Fibroblast of lung (primary cell): ENCODE data around the gene NEK5. TPM values are rescaled to one million over a fixed set of nuclear protein-coding genes. Genes with fewer than 3 reads are reported as not detected.

Source experiments
- DNase-seq, 2 donors: peaks; one replicate each; pipeline versions ENCODE4 v3.0.0 to v3.0.0-alpha.2; 2010; ENCODE audit warnings: low read depth in 2 of 2
- H2AFZ ChIP-seq: 2 replicates; pipeline ENCODE4 v1.5.1; 2012; ENCODE audit warnings: low read length, control low read depth, inconsistent platforms
- H3K27ac ChIP-seq: 2 replicates; pipeline ENCODE4 v1.5.1; 2011; ENCODE audit warnings: low read length, control low read depth; ENCODE audit not compliant: insufficient read depth
- H3K27me3 ChIP-seq: 2 replicates; pipeline ENCODE4 v1.5.1; 2011; ENCODE audit warnings: mild to moderate bottlenecking, low read length; ENCODE audit not compliant: control insufficient read depth, insufficient read depth
- H3K36me3 ChIP-seq: 2 replicates; pipeline ENCODE4 v1.5.1; 2011; ENCODE audit warnings: low read length; ENCODE audit not compliant: control insufficient read depth, insufficient read depth
- H3K4me1 ChIP-seq: 2 replicates; pipeline ENCODE4 v1.5.1; 2011; ENCODE audit warnings: low read length; ENCODE audit not compliant: control insufficient read depth, insufficient read depth; ENCODE audit errors: extremely low read depth
- H3K4me2 ChIP-seq: 2 replicates; pipeline ENCODE4 v1.5.1; 2011; ENCODE audit warnings: low read length, control low read depth; ENCODE audit not compliant: insufficient read depth; ENCODE audit errors: extremely low read depth
- H3K4me3 ChIP-seq, 4 experiments: fragments of 200-600 bp in 1 of 4; sonication (generic) in 1 of 4; replicated peaks in 1 of 4; 2 replicates each; pipeline ENCODE4 v1.5.1; 2011 to 2016; ENCODE audit warnings: low read length in 4 of 4, low read depth in 3 of 4, mild to moderate bottlenecking in 3 of 4, control low read depth in 2 of 4, inconsistent platforms in 1 of 4, mixed read lengths in 1 of 4; ENCODE audit not compliant: insufficient read depth in 1 of 4; ENCODE audit errors: control extremely low read depth in 1 of 4
- H3K79me2 ChIP-seq: 2 replicates; pipeline ENCODE4 v1.5.1; 2012; ENCODE audit warnings: mild to moderate bottlenecking, low read length, inconsistent platforms; ENCODE audit not compliant: control insufficient read depth, insufficient read depth
- H3K9ac ChIP-seq: 2 replicates; pipeline ENCODE4 v1.5.1; 2011; ENCODE audit warnings: mild to moderate bottlenecking, low read length, control low read depth; ENCODE audit not compliant: insufficient read depth
- H3K9me3 ChIP-seq: 2 replicates; pipeline ENCODE4 v1.5.1; 2012; ENCODE audit warnings: low read depth, low read length; ENCODE audit not compliant: control insufficient read depth, insufficient read depth
- H4K20me1 ChIP-seq: 2 replicates; pipeline ENCODE4 v1.5.1; 2011; ENCODE audit warnings: low read length; ENCODE audit not compliant: control insufficient read depth, insufficient read depth; ENCODE audit errors: extremely low read depth
- EZH2 ChIP-seq: IDR thresholded peaks from 2 replicates; pipeline ENCODE4 v1.5.1; 2012; ENCODE audit warnings: low read length, control low read depth, mild to moderate bottlenecking; ENCODE audit errors: missing control alignments
- polyA plus RNA-seq, 2 donors: library from polyadenylated mRNA; depleted of rRNA in 1 of 2; stranded (reverse) in 1 of 2; unstranded in 1 of 2; fragments of >200 nt; gene quantifications; 2 replicates each; pipeline ENCODE4 v1.2.1, GENCODE V29; 2011 to 2012; ENCODE audit warnings: missing spikeins in 1 of 2
- total RNA-seq: library from RNA; depleted of rRNA; stranded (reverse); fragments of >200 nt; gene quantifications from 2 replicates; pipeline ENCODE4 v1.2.1, GENCODE V29; 2014
- TF ChIP-seq, protein P1 (sequence below), 2 donors: IDR thresholded peaks in 1 of 2; conservative IDR thresholded peaks in 1 of 2; 1 replicate in 1 of 2; 2 replicates in 1 of 2; pipeline ENCODE4 v1.5.1; 2011 to 2012; ENCODE audit warnings: low read length in 2 of 2, control low read depth in 1 of 2, inconsistent platforms in 1 of 2, low read depth in 1 of 2, mild to moderate bottlenecking in 1 of 2

Gene NEK5
- total and polyA plus RNA-seq, 2 donors (not counting 1 experiment from before 2014, with no cell fraction given): under 0.01 to 0.03 TPM

DNA sequence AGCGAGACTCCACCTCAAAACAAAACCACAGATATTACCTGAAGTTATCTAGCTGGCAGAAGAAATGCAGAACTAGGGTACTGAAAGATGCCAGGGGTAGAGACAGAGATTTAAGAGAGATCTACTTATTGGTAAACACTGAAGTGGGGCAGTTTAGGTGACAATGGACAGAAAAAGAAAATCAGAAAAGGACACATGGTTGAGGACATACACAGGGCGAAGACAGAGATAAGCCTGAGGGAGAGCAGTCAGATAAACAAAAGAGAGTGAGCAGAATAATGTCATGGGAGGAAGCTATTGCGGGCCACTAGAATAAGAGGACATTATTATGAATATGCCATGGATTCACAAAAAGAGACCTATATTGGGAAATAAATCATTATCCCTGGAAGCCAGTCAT lies 3.3 kb downstream of the NEK5 start:
- Histone ChIP-seq H3K9me3 (no peaks in the 10 kb centered on the region), H3K4me1 (peaks cover 3% of the 10 kb centered on the region), H3K79me2 (no peaks in the 10 kb centered on the region), H3K4me2 (no peak overlapping the region), H3K36me3 (no peaks in the 10 kb centered on the region), H3K27ac (no peak overlapping the region), H4K20me1 (no peaks in the 10 kb centered on the region), H3K4me3 (no peak overlapping the region), H2AFZ (no peak overlapping the region), H3K27me3 (no peaks in the 10 kb centered on the region), H3K9ac (no peak overlapping the region)
- DNase-seq: no peak
- TF ChIP-seq, protein P1, sequence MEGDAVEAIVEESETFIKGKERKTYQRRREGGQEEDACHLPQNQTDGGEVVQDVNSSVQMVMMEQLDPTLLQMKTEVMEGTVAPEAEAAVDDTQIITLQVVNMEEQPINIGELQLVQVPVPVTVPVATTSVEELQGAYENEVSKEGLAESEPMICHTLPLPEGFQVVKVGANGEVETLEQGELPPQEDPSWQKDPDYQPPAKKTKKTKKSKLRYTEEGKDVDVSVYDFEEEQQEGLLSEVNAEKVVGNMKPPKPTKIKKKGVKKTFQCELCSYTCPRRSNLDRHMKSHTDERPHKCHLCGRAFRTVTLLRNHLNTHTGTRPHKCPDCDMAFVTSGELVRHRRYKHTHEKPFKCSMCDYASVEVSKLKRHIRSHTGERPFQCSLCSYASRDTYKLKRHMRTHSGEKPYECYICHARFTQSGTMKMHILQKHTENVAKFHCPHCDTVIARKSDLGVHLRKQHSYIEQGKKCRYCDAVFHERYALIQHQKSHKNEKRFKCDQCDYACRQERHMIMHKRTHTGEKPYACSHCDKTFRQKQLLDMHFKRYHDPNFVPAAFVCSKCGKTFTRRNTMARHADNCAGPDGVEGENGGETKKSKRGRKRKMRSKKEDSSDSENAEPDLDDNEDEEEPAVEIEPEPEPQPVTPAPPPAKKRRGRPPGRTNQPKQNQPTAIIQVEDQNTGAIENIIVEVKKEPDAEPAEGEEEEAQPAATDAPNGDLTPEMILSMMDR (conservative IDR thresholded peaks at IDR 0.05 in 1 of 2, IDR thresholded peaks at IDR 0.05 in 1 of 2; ENCODE audit: low read depth in 1 of 2, low read length in 2 of 2): no peak
- TF ChIP-seq EZH2: no peak

DNA sequence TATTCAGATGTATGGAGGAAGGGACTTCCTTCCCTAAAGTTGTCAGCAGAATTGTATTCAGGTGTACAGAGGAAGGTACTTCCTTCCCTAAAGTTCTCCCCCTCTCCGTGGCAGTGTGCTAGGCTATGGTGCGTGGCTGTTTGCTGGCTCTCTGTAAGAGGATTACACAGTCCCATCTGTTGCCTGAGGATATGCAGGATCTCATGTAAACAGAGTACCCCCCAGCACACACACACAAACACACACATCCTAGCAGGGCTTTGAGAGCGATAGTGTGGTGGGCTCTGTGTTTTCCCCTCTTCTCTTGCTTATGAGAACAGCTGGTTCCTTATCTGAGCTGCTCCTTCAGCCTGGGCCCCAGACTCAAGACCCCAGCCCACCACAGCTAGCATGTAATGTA lies 10.3 kb downstream of the NEK5 start:
- TF ChIP-seq, protein P1 (conservative IDR thresholded peaks at IDR 0.05 in 1 of 2, IDR thresholded peaks at IDR 0.05 in 1 of 2; ENCODE audit: low read depth in 1 of 2, low read length in 2 of 2): no peak
- no peak for TF ChIP-seq EZH2
- Histone ChIP-seq H3K36me3 (no peaks in the 10 kb centered on the region), H3K79me2 (no peaks in the 10 kb centered on the region), H4K20me1 (no peaks in the 10 kb centered on the region), H2AFZ (no peak overlapping the region), H3K4me1 (no peaks in the 10 kb centered on the region), H3K4me2 (no peak overlapping the region), H3K9me3 (no peaks in the 10 kb centered on the region), H3K4me3 (no peak overlapping the region), H3K27me3 (no peaks in the 10 kb centered on the region), H3K27ac (no peak overlapping the region), H3K9ac (no peak overlapping the region)
- DNase-seq: no peak

DNA sequence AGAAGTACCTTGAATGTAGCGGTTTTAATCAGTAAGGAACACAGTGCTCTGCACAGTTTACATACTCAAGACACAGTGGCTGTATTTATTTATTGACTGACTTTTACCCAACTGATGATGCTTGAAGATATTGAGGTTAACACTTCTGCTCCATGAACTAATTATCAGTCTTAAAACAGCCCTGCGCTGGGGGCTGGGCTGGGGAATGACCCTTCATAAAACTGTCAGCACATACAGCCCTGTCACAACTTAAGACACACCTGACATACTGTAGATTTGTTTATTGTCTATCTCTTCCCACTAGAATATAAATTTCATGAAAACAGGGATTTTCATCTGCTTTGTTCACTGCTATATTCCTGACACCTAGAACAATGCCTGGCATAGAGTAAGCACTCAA lies 10.8 kb downstream of the NEK5 start:
- Histone ChIP-seq H2AFZ (no peak overlapping the region), H3K4me3 (no peak overlapping the region), H4K20me1 (no peaks in the 10 kb centered on the region), H3K4me2 (no peak overlapping the region), H3K4me1 (no peaks in the 10 kb centered on the region), H3K79me2 (no peaks in the 10 kb centered on the region), H3K27me3 (no peaks in the 10 kb centered on the region), H3K9me3 (no peaks in the 10 kb centered on the region), H3K27ac (no peak overlapping the region), H3K9ac (no peak overlapping the region), H3K36me3 (no peaks in the 10 kb centered on the region)
- TF ChIP-seq EZH2: no peak
- TF ChIP-seq, protein P1 (conservative IDR thresholded peaks at IDR 0.05 in 1 of 2, IDR thresholded peaks at IDR 0.05 in 1 of 2; ENCODE audit: low read depth in 1 of 2, low read length in 2 of 2): no peak
- no peak for DNase-seq
